ENCODE data around the gene ANGPTL2.

The ANGPTL2 gene

GRCh38 chr9:127140842-127141675 lies 18.6 kb upstream of the ANGPTL2 start:
- H3K4me3 ChIP-seq (ENCODE audit: low read length): no peak overlapping the region
- WGBS: 89% methylated on average over 9 of the region's 9 CpGs
- no peaks in the 10 kb centered on the region for H3K27me3 ChIP-seq (ENCODE audit: insufficient read depth, low read length)
- no peak overlapping the region for H3K27ac ChIP-seq (ENCODE audit: low read depth, low read length)
- H3K9me3 ChIP-seq (ENCODE audit: insufficient read depth, low read depth, low read length): no peaks in the 10 kb centered on the region
- H3K9ac ChIP-seq (ENCODE audit: low read depth, low read length): no peak overlapping the region
- H3K4me1 ChIP-seq (ENCODE audit: insufficient read depth, low read length): peaks cover 19% of the 10 kb centered on the region
- H3K36me3 ChIP-seq (ENCODE audit: insufficient read depth, low read length): no peaks in the 10 kb centered on the region

GRCh38 chr9:127140181-127140580 lies 17.7 kb upstream of the ANGPTL2 start:
- WGBS: 93% methylated on average over 6 of the region's 6 CpGs
- H3K4me1 ChIP-seq (ENCODE audit: insufficient read depth, low read length): peaks cover 19% of the 10 kb centered on the region
- no peak overlapping the region for H3K4me3 ChIP-seq (ENCODE audit: low read length)
- H3K27ac ChIP-seq (ENCODE audit: low read depth, low read length): no peak overlapping the region
- H3K9ac ChIP-seq (ENCODE audit: low read depth, low read length): no peak overlapping the region
- no peaks in the 10 kb centered on the region for H3K36me3 ChIP-seq (ENCODE audit: insufficient read depth, low read length)
- H3K9me3 ChIP-seq (ENCODE audit: insufficient read depth, low read depth, low read length): no peaks in the 10 kb centered on the region
- no peaks in the 10 kb centered on the region for H3K27me3 ChIP-seq (ENCODE audit: insufficient read depth, low read length)

- Histone ChIP-seq H3K9me3 (ENCODE audit: insufficient read depth, low read depth, low read length) (no peaks in the 10 kb centered on the region), H3K9ac (ENCODE audit: low read depth, low read length) (no peak overlapping the region), H3K27me3 (ENCODE audit: insufficient read depth, low read length) (no peaks in the 10 kb centered on the region), H3K4me1 (ENCODE audit: insufficient read depth, low read length) (peaks cover 19% of the 10 kb centered on the region), H3K27ac (ENCODE audit: low read depth, low read length) (no peak overlapping the region), H3K4me3 (ENCODE audit: low read length) (no peak overlapping the region), H3K36me3 (ENCODE audit: insufficient read depth, low read length) (no peaks in the 10 kb centered on the region)
- WGBS: 92% methylated on average over 6 of the region's 6 CpGs
These were observed 17.3 kb upstream of the ANGPTL2 start for GRCh38 chr9:127139775-127140174.

GRCh38 chr9:127139071-127139731 lies 16.8 kb upstream of the ANGPTL2 start:
- Histone ChIP-seq H3K27me3 (ENCODE audit: insufficient read depth, low read length) (no peaks in the 10 kb centered on the region), H3K36me3 (ENCODE audit: insufficient read depth, low read length) (no peaks in the 10 kb centered on the region), H3K9ac (ENCODE audit: low read depth, low read length) (no peak overlapping the region), H3K4me1 (ENCODE audit: insufficient read depth, low read length) (peaks cover 20% of the 10 kb centered on the region), H3K9me3 (ENCODE audit: insufficient read depth, low read depth, low read length) (no peaks in the 10 kb centered on the region), H3K4me3 (ENCODE audit: low read length) (no peak overlapping the region), H3K27ac (ENCODE audit: low read depth, low read length) (no peak overlapping the region)
- 93% methylated on average over 8 of the region's 8 CpGs for WGBS

- WGBS: 93% methylated on average over 4 of the region's 4 CpGs
- no peak overlapping the region for H3K9ac ChIP-seq (ENCODE audit: low read depth, low read length)
These were observed 16.0 kb upstream of the ANGPTL2 start for GRCh38 chr9:127138444-127138843.

GRCh38 chr9:127137640-127138360 lies 15.4 kb upstream of the ANGPTL2 start:
- H3K4me1 ChIP-seq (ENCODE audit: insufficient read depth, low read length): peaks cover 26% of the 10 kb centered on the region
- WGBS: 94% methylated on average over 11 of the region's 11 CpGs
- H3K4me3 ChIP-seq (ENCODE audit: low read length): no peak overlapping the region
- H3K9me3 ChIP-seq (ENCODE audit: insufficient read depth, low read depth, low read length): no peaks in the 10 kb centered on the region
- no peak overlapping the region for H3K27ac ChIP-seq (ENCODE audit: low read depth, low read length)
- no peaks in the 10 kb centered on the region for H3K36me3 ChIP-seq (ENCODE audit: insufficient read depth, low read length)
- H3K27me3 ChIP-seq (ENCODE audit: insufficient read depth, low read length): no peaks in the 10 kb centered on the region
- no peak overlapping the region for H3K9ac ChIP-seq (ENCODE audit: low read depth, low read length)

More at GRCh38 chr9:127138444-127138843, 16.0 kb upstream of the ANGPTL2 start:
- Histone ChIP-seq H3K27ac (ENCODE audit: low read depth, low read length) (no peak overlapping the region), H3K4me1 (ENCODE audit: insufficient read depth, low read length) (peaks cover 25% of the 10 kb centered on the region), H3K27me3 (ENCODE audit: insufficient read depth, low read length) (no peaks in the 10 kb centered on the region), H3K9me3 (ENCODE audit: insufficient read depth, low read depth, low read length) (no peaks in the 10 kb centered on the region), H3K4me3 (ENCODE audit: low read length) (no peak overlapping the region), H3K36me3 (ENCODE audit: insufficient read depth, low read length) (no peaks in the 10 kb centered on the region)

- Histone ChIP-seq H3K9ac (ENCODE audit: low read depth, low read length) (no peak overlapping the region), H3K27ac (ENCODE audit: low read depth, low read length) (no peak overlapping the region), H3K4me1 (ENCODE audit: insufficient read depth, low read length) (peaks cover 25% of the 10 kb centered on the region), H3K36me3 (ENCODE audit: insufficient read depth, low read length) (no peaks in the 10 kb centered on the region), H3K4me3 (ENCODE audit: low read length) (no peak overlapping the region), H3K27me3 (ENCODE audit: insufficient read depth, low read length) (no peaks in the 10 kb centered on the region), H3K9me3 (ENCODE audit: insufficient read depth, low read depth, low read length) (no peaks in the 10 kb centered on the region)
- WGBS: 94% methylated on average over 5 of the region's 5 CpGs
These were observed 14.6 kb upstream of the ANGPTL2 start for GRCh38 chr9:127136880-127137639.

- H3K4me1 ChIP-seq (ENCODE audit: insufficient read depth, low read length): peaks cover 28% of the 10 kb centered on the region
- H3K9ac ChIP-seq (ENCODE audit: low read depth, low read length): no peak overlapping the region
- H3K9me3 ChIP-seq (ENCODE audit: insufficient read depth, low read depth, low read length): no peaks in the 10 kb centered on the region
- WGBS: 91% methylated on average over 8 of the region's 8 CpGs
- no peak overlapping the region for H3K4me3 ChIP-seq (ENCODE audit: low read length)
- H3K27me3 ChIP-seq (ENCODE audit: insufficient read depth, low read length): no peaks in the 10 kb centered on the region
- no peaks in the 10 kb centered on the region for H3K36me3 ChIP-seq (ENCODE audit: insufficient read depth, low read length)
- no peak overlapping the region for H3K27ac ChIP-seq (ENCODE audit: low read depth, low read length)
These were observed 13.8 kb upstream of the ANGPTL2 start for GRCh38 chr9:127136081-127136879.

- Histone ChIP-seq H3K36me3 (ENCODE audit: insufficient read depth, low read length) (no peaks in the 10 kb centered on the region), H3K9ac (ENCODE audit: low read depth, low read length) (no peak overlapping the region), H3K27ac (ENCODE audit: low read depth, low read length) (no peak overlapping the region), H3K4me1 (ENCODE audit: insufficient read depth, low read length) (peaks cover 33% of the 10 kb centered on the region), H3K27me3 (ENCODE audit: insufficient read depth, low read length) (no peaks in the 10 kb centered on the region), H3K9me3 (ENCODE audit: insufficient read depth, low read depth, low read length) (no peaks in the 10 kb centered on the region), H3K4me3 (ENCODE audit: low read length) (no peak overlapping the region)
- WGBS: 93% methylated on average over 3 of the region's 4 CpGs
These were observed 12.8 kb upstream of the ANGPTL2 start for GRCh38 chr9:127135056-127135745.

GRCh38 chr9:127133739-127134167 lies 11.3 kb upstream of the ANGPTL2 start:
- H3K9me3 ChIP-seq (ENCODE audit: insufficient read depth, low read depth, low read length): no peaks in the 10 kb centered on the region
- no peak overlapping the region for H3K9ac ChIP-seq (ENCODE audit: low read depth, low read length)
- no peak overlapping the region; the same call in 1 of the 2 replicates for H3K27ac ChIP-seq (ENCODE audit: low read depth, low read length)
- H3K27me3 ChIP-seq (ENCODE audit: insufficient read depth, low read length): no peaks in the 10 kb centered on the region
- no peaks in the 10 kb centered on the region for H3K36me3 ChIP-seq (ENCODE audit: insufficient read depth, low read length)
- WGBS: 36% methylated on average over 13 of the region's 13 CpGs
- H3K4me3 ChIP-seq (ENCODE audit: low read length): no peak overlapping the region
- H3K4me1 ChIP-seq (ENCODE audit: insufficient read depth, low read length): peaks cover 33% of the 10 kb centered on the region
